Measurements from ENCODE around the gene SLC22A6.
"Not testable (repeated sequence)": the region's sequence is repeated elsewhere in the genome, so short reads cannot be mapped to it uniquely, and the experiment has no call there.

SLC22A6 gene

DNA sequence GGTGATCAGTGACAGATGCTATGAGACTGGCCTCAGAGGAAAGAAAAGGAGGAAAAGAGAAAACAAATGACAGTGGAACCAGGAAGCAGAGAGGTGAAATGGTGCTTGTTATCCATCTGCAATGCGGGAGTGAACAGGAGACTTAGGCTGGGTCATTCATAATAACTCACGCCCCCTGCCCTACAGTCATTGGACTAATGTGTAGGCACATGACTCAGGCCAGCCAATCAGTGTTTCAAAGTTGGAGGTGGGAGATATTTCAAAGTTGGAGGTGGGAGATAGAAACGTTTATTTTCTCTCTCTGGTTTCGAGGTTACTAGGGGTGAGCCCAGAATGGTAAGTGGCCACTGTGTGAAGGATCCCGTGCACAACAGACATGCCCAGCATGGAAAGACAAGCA, 30.3 kb downstream of the SLC22A6 start:
- Histone ChIP-seq H3K4me2 (ENCODE audit: low read length) (no peak overlapping the region), H3K27me3 (ENCODE audit: low read depth, low read length) (no peaks in the 10 kb centered on the region; the same call in 1 of the 2 replicates), H3K9ac (ENCODE audit: low read length) (no peak overlapping the region), H3K79me2 (ENCODE audit: low read length) (no peaks in the 10 kb centered on the region), H3K27ac (ENCODE audit: low read length) (no peak overlapping the region), H3K4me3 (ENCODE audit: low read length) (no peak overlapping the region), H2AFZ (ENCODE audit: low read depth, low read length) (no peak overlapping the region), H3K36me3 (replicated peaks; ENCODE audit: low read depth, low read length) (no peaks in the 10 kb centered on the region), H4K20me1 (ENCODE audit: insufficient read depth, low read length) (no peaks in the 10 kb centered on the region), H3K9me3 (ENCODE audit: insufficient read depth, low read length) (no peaks in the 10 kb centered on the region), H3K4me1 (ENCODE audit: low read length) (no peaks in the 10 kb centered on the region)
- TF ChIP-seq EZH2phosphoT487 (IDR thresholded peaks at IDR 0.05; ENCODE audit: low read depth): no peak
- no peak for TF ChIP-seq CTCF (IDR thresholded peaks at IDR 0.05; ENCODE audit: low read depth, low read length)

DNA sequence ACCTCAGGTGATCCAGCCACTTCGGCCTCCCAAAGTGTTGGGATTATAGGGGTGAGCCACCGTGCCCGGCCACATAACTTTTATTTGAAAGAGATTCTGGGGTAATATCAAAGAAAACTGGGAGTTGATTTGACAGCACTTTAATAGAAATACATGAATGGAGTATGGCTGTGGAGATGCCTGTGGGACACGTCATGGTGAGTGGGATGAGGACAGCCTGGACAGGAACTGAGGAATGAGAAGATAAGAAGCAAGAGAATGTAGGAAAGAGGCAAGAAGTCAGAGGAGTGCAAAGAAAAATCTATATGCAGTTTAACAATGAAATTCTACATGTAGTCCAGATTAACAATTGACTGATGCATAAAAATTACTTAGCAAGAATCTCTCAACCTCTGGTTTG, 31.0 kb downstream of the SLC22A6 start:
- Histone ChIP-seq H3K36me3 (replicated peaks; ENCODE audit: low read depth, low read length) (no peaks in the 10 kb centered on the region), H3K4me3 (ENCODE audit: low read length) (no peak overlapping the region), H3K27ac (ENCODE audit: low read length) (no peak overlapping the region), H3K4me2 (ENCODE audit: low read length) (no peak overlapping the region), H3K27me3 (ENCODE audit: low read depth, low read length) (no peaks in the 10 kb centered on the region; the same call in 1 of the 2 replicates), H4K20me1 (ENCODE audit: insufficient read depth, low read length) (no peaks in the 10 kb centered on the region), H3K9me3 (ENCODE audit: insufficient read depth, low read length) (no peaks in the 10 kb centered on the region), H3K79me2 (ENCODE audit: low read length) (no peaks in the 10 kb centered on the region), H3K9ac (ENCODE audit: low read length) (no peak overlapping the region), H3K4me1 (ENCODE audit: low read length) (no peaks in the 10 kb centered on the region), H2AFZ (ENCODE audit: low read depth, low read length) (no peak overlapping the region)
- TF ChIP-seq CTCF (IDR thresholded peaks at IDR 0.05; ENCODE audit: low read depth, low read length): no peak
- no peak for TF ChIP-seq EZH2phosphoT487 (IDR thresholded peaks at IDR 0.05; ENCODE audit: low read depth)

- H3K4me2 ChIP-seq (ENCODE audit: low read length): no peak overlapping the region
- H3K9me3 ChIP-seq (ENCODE audit: insufficient read depth, low read length): no peaks in the 10 kb centered on the region
- H4K20me1 ChIP-seq (ENCODE audit: insufficient read depth, low read length): no peaks in the 10 kb centered on the region
- H3K27me3 ChIP-seq (ENCODE audit: low read depth, low read length): peaks cover 12% of the 10 kb centered on the region
- no peak overlapping the region for H3K27ac ChIP-seq (ENCODE audit: low read length)
- TF ChIP-seq EZH2phosphoT487 (IDR thresholded peaks at IDR 0.05; ENCODE audit: low read depth): no peak
- TF ChIP-seq CTCF (IDR thresholded peaks at IDR 0.05; ENCODE audit: low read depth, low read length): no peak
- no peaks in the 10 kb centered on the region for H3K36me3 ChIP-seq (replicated peaks; ENCODE audit: low read depth, low read length)
- no peak overlapping the region for H3K9ac ChIP-seq (ENCODE audit: low read length)
- H3K4me3 ChIP-seq (ENCODE audit: low read length): no peak overlapping the region
- H2AFZ ChIP-seq (ENCODE audit: low read depth, low read length): peak overlapping the region; percentile 41; the same call in 1 of the 2 replicates
- no peaks in the 10 kb centered on the region for H3K79me2 ChIP-seq (ENCODE audit: low read length)
- no peaks in the 10 kb centered on the region for H3K4me1 ChIP-seq (ENCODE audit: low read length)
Observed at GRCh38 chr11:62948765-62949320, 35.9 kb downstream of the SLC22A6 start.

DNA sequence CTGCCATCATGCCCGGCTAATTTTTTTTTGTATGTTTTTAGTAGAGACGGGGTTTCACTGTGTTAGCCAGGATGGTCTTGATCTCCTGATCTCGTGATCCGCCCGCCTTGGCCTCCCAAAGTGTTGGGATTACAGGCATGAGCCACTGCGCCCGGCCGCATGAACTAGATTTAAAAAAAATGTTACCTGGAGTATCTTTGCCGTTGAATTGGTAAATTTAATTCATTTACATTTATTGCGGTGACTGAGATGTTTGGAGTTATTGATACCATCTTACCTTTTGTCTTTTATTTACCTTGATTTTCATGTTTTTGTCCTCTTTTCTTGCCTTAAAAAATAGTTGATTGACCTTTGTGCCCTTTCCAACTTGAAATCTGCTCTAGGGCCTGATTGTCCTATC, 39.2 kb downstream of the SLC22A6 start:
- not testable (repeated sequence) for H2AFZ ChIP-seq (ENCODE audit: low read depth, low read length); H4K20me1 ChIP-seq (ENCODE audit: insufficient read depth, low read length); H3K27ac ChIP-seq (ENCODE audit: low read length); H3K79me2 ChIP-seq (ENCODE audit: low read length); H3K4me1 ChIP-seq (ENCODE audit: low read length); H3K4me2 ChIP-seq (ENCODE audit: low read length); H3K9ac ChIP-seq (ENCODE audit: low read length); H3K9me3 ChIP-seq (ENCODE audit: insufficient read depth, low read length); H3K36me3 ChIP-seq (replicated peaks; ENCODE audit: low read depth, low read length); H3K4me3 ChIP-seq (ENCODE audit: low read length)
- H3K27me3 ChIP-seq (ENCODE audit: low read depth, low read length): peaks cover 12% of the 10 kb centered on the region

- not testable (repeated sequence) for H2AFZ ChIP-seq (ENCODE audit: low read depth, low read length); H3K9ac ChIP-seq (ENCODE audit: low read length); H3K27me3 ChIP-seq (ENCODE audit: low read depth, low read length); H3K27ac ChIP-seq (ENCODE audit: low read length); H3K9me3 ChIP-seq (ENCODE audit: insufficient read depth, low read length); H4K20me1 ChIP-seq (ENCODE audit: insufficient read depth, low read length); H3K4me3 ChIP-seq (ENCODE audit: low read length); H3K4me1 ChIP-seq (ENCODE audit: low read length); H3K79me2 ChIP-seq (ENCODE audit: low read length); H3K4me2 ChIP-seq (ENCODE audit: low read length); H3K36me3 ChIP-seq (replicated peaks; ENCODE audit: low read depth, low read length)
Observed at GRCh38 chr11:62937528-62937927, 47.2 kb downstream of the SLC22A6 start.

Measured in OCI-LY3 (cell line).